COR-L47 (cell line): ENCODE measurements around the gene SPOP.
A peak's percentile ranks its signal among the peaks of the same experiment; 100 is the strongest.
"Not testable (repeated sequence)": the region's sequence is repeated elsewhere in the genome, so short reads cannot be mapped to it uniquely, and the experiment has no call there.

Experiments used
- DNase-seq: peaks from one replicate; lab custom pipeline; 2025; lab: John Stamatoyannopoulos, UW

SPOP gene

GRCh38 chr17:49571764-49572163 is 106.1 kb downstream of the SPOP start:
- DNase-seq, result no peak

GRCh38 chr17:49571283-49571682 is 106.6 kb downstream of the SPOP start:
- no peak for DNase-seq

- DNase-seq, result no peak
These were observed 107.2 kb downstream of the SPOP start for GRCh38 chr17:49570540-49571242.

- DNase-seq, result not testable (repeated sequence)
These were observed 109.2 kb downstream of the SPOP start for GRCh38 chr17:49568695-49569047.

- DNase-seq, result peak; percentile 77
These were observed 109.8 kb downstream of the SPOP start for GRCh38 chr17:49567871-49568694.

- DNase-seq, result no peak
These were observed 110.8 kb downstream of the SPOP start for GRCh38 chr17:49567104-49567521.

- DNase-seq, result no peak
These were observed 111.2 kb downstream of the SPOP start for GRCh38 chr17:49566668-49567071.

- DNase-seq, result peak; percentile 16
These were observed 111.9 kb downstream of the SPOP start for GRCh38 chr17:49565948-49566491.

- DNase-seq, result no peak
These were observed 113.3 kb downstream of the SPOP start for GRCh38 chr17:49564638-49565037.

GRCh38 chr17:49557312-49558024 is 120.4 kb downstream of the SPOP start:
- DNase-seq, result peak; percentile 72

- peak; percentile 72 for DNase-seq
These were observed 121.5 kb downstream of the SPOP start for GRCh38 chr17:49556223-49556943.

GRCh38 chr17:49555495-49556222 is 122.2 kb downstream of the SPOP start:
- DNase-seq, result no peak

GRCh38 chr17:49554694-49555494 is 123.0 kb downstream of the SPOP start:
- DNase-seq, result no peak

GRCh38 chr17:49553676-49554335 is 124.1 kb downstream of the SPOP start:
- no peak for DNase-seq

- DNase-seq, result no peak
These were observed 125.7 kb downstream of the SPOP start for GRCh38 chr17:49552070-49552751.

GRCh38 chr17:49551221-49552069 is 126.5 kb downstream of the SPOP start:
- DNase-seq, result no peak

- not testable (repeated sequence) for DNase-seq
These were observed 127.1 kb downstream of the SPOP start for GRCh38 chr17:49550764-49551163.
